A549 (cell line): Measurements from ENCODE around the gene ASB18.

Experiments
- CEBPB ChIP-seq, 2 experiments: fragments of >200 bp in 1 of 2; sonication (Bioruptor Twin) in 1 of 2; formaldehyde crosslinking in 1 of 2; IDR thresholded peaks; 2 replicates each; pipeline ENCODE4 v1.6.1; 2012 to 2016
- CTCF ChIP-seq: fragments of >200 bp; sonication (Bioruptor Twin); formaldehyde crosslinking; IDR thresholded peaks from 3 replicates; pipeline ENCODE4 v1.5.1; 2016
- USF2 ChIP-seq: fragments of 450-650 bp; IDR thresholded peaks from 2 replicates; pipeline ENCODE4 v1.6.1; 2014; ENCODE audit warnings: antibody characterized with exemption

DNA sequence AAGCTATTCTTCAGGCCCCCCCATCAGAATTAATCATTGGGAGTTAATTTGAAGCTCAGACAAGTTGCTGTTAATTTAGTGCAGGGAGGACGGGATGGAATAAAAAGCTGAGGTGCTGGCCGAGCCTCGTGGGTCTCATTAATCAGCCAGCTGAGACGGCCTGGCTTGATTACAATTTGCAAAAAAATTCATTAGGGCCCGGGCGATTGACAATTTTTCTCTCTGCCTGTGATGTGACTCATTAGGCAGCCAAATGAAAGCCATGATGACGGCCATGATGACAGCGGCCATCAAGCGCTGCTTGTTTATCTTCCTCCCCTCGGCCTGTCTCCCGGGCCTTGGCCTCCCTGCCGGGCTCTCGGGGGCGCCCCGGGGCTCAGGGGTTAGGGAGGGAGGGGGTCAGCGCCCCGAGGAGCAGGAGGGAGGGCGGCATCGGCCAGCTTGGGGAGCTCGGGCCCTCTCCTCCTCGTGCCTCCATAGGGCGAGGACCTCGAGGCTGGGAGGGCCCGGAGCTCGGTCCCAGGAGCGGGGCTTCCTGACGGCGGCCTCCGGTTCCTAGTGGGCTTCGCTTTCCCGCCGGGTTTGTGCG is 101.2 kb downstream of the ASB18 start:
- no peak for TF ChIP-seq CTCF
- no peak for TF ChIP-seq CEBPB (IDR thresholded peaks at IDR 0.05)
- no peak for TF ChIP-seq USF2
